HL-60 (cell line): ENCODE data around the gene RPS4Y1.

Source experiments
- DNase-seq, 2 experiments: peaks; one replicate each; pipeline ENCODE4 v3.0.0-alpha.2; 2010 to 2020; ENCODE audit warnings: low read depth in 1 of 2, low spot score in 1 of 2
- H3K27ac ChIP-seq: fragments of 250-450 bp; sonication (Bioruptor Pico); replicated peaks from 2 replicates; pipeline ENCODE4 v1.5.1; 2020; ENCODE audit warnings: mild to moderate bottlenecking, moderate library complexity
- H3K27me3 ChIP-seq: fragments of 250-450 bp; sonication (Bioruptor Pico); 2 replicates; pipeline ENCODE4 v1.5.1; 2021; ENCODE audit warnings: mild to moderate bottlenecking, moderate library complexity; ENCODE audit not compliant: insufficient read depth, poor library complexity, severe bottlenecking
- H3K4me3 ChIP-seq: replicated peaks from 2 replicates; pipeline ENCODE4 v1.5.1; 2011; ENCODE audit warnings: mild to moderate bottlenecking, control low read depth, low read length; ENCODE audit not compliant: insufficient read depth
- CTCF ChIP-seq: IDR thresholded peaks from one replicate; pipeline ENCODE4 v1.5.1; 2011; ENCODE audit warnings: low read length, control low read depth, inconsistent platforms; ENCODE audit not compliant: insufficient read depth
- GABPA ChIP-seq: IDR thresholded peaks from 2 replicates; pipeline ENCODE4 v1.6.1; 2012; ENCODE audit warnings: low read depth
- POLR2AphosphoS5 ChIP-seq: IDR thresholded peaks from 2 replicates; pipeline ENCODE4 v1.6.1; 2012; ENCODE audit warnings: low read depth
- REST ChIP-seq: IDR thresholded peaks from 2 replicates; pipeline ENCODE4 v1.6.1; 2012; ENCODE audit warnings: low read depth; ENCODE audit not compliant: insufficient replicate concordance
- SPI1 ChIP-seq: IDR thresholded peaks from 2 replicates; pipeline ENCODE4 v1.6.1; 2012; ENCODE audit warnings: low read depth, mild to moderate bottlenecking, borderline replicate concordance

Gene RPS4Y1

GRCh38 chrY:2860511-2860910 lies 19.1 kb downstream of the RPS4Y1 start:
- Histone ChIP-seq H3K27ac (no peak overlapping the region), H3K4me3 (no peak overlapping the region), H3K27me3 (no peaks in the 10 kb centered on the region)
- no peak for TF ChIP-seq REST
- no peak for TF ChIP-seq CTCF
- TF ChIP-seq SPI1: no peak
- TF ChIP-seq GABPA: no peak
- no peak for TF ChIP-seq POLR2AphosphoS5
- no peak for DNase-seq

- H3K27me3 ChIP-seq: no peaks in the 10 kb centered on the region
- TF ChIP-seq REST: no peak
- no peak for TF ChIP-seq CTCF
- TF ChIP-seq SPI1: no peak
- TF ChIP-seq POLR2AphosphoS5: no peak
- TF ChIP-seq GABPA: no peak
- no peak for DNase-seq
- H3K27ac ChIP-seq: no peak overlapping the region
- no peak overlapping the region for H3K4me3 ChIP-seq
Observed at GRCh38 chrY:2866581-2866980, 25.2 kb downstream of the RPS4Y1 start.

- Histone ChIP-seq H3K4me3 (no peak overlapping the region), H3K27ac (no peak overlapping the region), H3K27me3 (no peaks in the 10 kb centered on the region)
- no peak for DNase-seq
- TF ChIP-seq SPI1 (no peak), CTCF (no peak), POLR2AphosphoS5 (no peak), REST (no peak), GABPA (no peak)
Observed at GRCh38 chrY:2867469-2867868, 26.1 kb downstream of the RPS4Y1 start.
